Upper lobe of left lung (tissue), 4 donors: ENCODE data around the gene CCDC192.

ENCODE experiments used
- CTCF ChIP-seq, 6 experiments: fragments of 450-650 bp in 4 of 6; fragments of 200-600 bp in 2 of 6; sonication (generic) in 2 of 6; IDR thresholded peaks; one replicate each; pipeline ENCODE4 v1.5.1; 2016 to 2019; ENCODE audit warnings: antibody characterized with exemption in 6 of 6
- EP300 ChIP-seq, 4 donors: sonication (generic); formaldehyde crosslinking; IDR thresholded peaks; one replicate each; pipeline ENCODE4 v1.5.1; 2017; ENCODE audit warnings: antibody characterized with exemption in 4 of 4, control low read depth in 2 of 4
- POLR2A ChIP-seq, 4 donors: fragments of 450-650 bp; IDR thresholded peaks; one replicate each; pipeline ENCODE4 v1.5.1; 2016 to 2017; ENCODE audit warnings: antibody characterized with exemption in 4 of 4, mild to moderate bottlenecking in 2 of 4

- no peak for TF ChIP-seq POLR2A (IDR thresholded peaks at IDR 0.05)
- TF ChIP-seq CTCF (IDR thresholded peaks at IDR 0.05): no peak
- TF ChIP-seq EP300 (IDR thresholded peaks at IDR 0.05): no peak
Measured at GRCh38 chr5:127978738-127979300, 275.6 kb downstream of the CCDC192 start.
